Measurements from ENCODE around the gene CTDSPL. TPM values are rescaled to one million over a fixed set of nuclear protein-coding genes. Genes with fewer than 3 reads are reported as not detected.
A peak's percentile ranks its signal among the peaks of the same experiment; 100 is the strongest.
"Not testable (repeated sequence)": the region's sequence is repeated elsewhere in the genome, so short reads cannot be mapped to it uniquely, and the experiment has no call there.

CTDSPL gene
- total and polyA plus RNA-seq, 4 donors = 8.4 to 17.2 (median 14.2) TPM

GRCh38 chr3:37970802-37971201 is 109.1 kb downstream of the CTDSPL start:
- H3K27ac ChIP-seq (ENCODE audit: low read depth in 1 of 2, low read length in 2 of 2) = no peak overlapping the region
- H3K4me3 ChIP-seq (ENCODE audit: low read depth in 1 of 3, low read length in 3 of 3) = no peak overlapping the region
- H3K27me3 ChIP-seq (ENCODE audit: control insufficient read depth in 4 of 4, insufficient read depth in 4 of 4, low read length in 3 of 4) = no peaks in the 10 kb centered on the region
- no peaks in the 10 kb centered on the region for H3K9me3 ChIP-seq (ENCODE audit: control insufficient read depth in 4 of 4, low read length in 3 of 4)
- peaks cover 0 to 8% (median 5%) of the 10 kb centered on the region in 4 donors for H3K36me3 ChIP-seq (ENCODE audit: control insufficient read depth in 4 of 4, insufficient read depth in 3 of 4, low read depth in 1 of 4, low read length in 3 of 4)
- 62% methylated on average over 5 of the region's 5 CpGs for WGBS
- H3K9ac ChIP-seq (ENCODE audit: low read depth in 1 of 2, low read length in 2 of 2) = no peak overlapping the region
- peak; percentile 16 for DNase-seq (ENCODE audit: low spot score)
- peaks cover 5 to 32% (median 19%) of the 10 kb centered on the region in 4 donors for H3K4me1 ChIP-seq (ENCODE audit: control insufficient read depth in 4 of 4, insufficient read depth in 4 of 4, low read length in 3 of 4)
- TF ChIP-seq JUND (IDR thresholded peaks at IDR 0.05) = peak in 1 of 2 donors; percentile 54
- peak in 1 of 2 donors; percentile 11 for TF ChIP-seq HNF4A (conservative IDR thresholded peaks at IDR 0.05)
- TF ChIP-seq, protein P1, sequence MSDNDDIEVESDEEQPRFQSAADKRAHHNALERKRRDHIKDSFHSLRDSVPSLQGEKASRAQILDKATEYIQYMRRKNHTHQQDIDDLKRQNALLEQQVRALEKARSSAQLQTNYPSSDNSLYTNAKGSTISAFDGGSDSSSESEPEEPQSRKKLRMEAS (IDR thresholded peaks at IDR 0.05) = no peak

GRCh38 chr3:37971467-37971866 is 109.8 kb downstream of the CTDSPL start:
- Histone ChIP-seq H3K9ac (ENCODE audit: low read depth in 1 of 2, low read length in 2 of 2) (no peak overlapping the region), H3K36me3 (ENCODE audit: control insufficient read depth in 4 of 4, insufficient read depth in 3 of 4, low read depth in 1 of 4, low read length in 3 of 4) (peaks cover 0 to 12% (median 7%) of the 10 kb centered on the region in 4 donors), H3K9me3 (ENCODE audit: control insufficient read depth in 4 of 4, low read length in 3 of 4) (no peaks in the 10 kb centered on the region), H3K4me3 (ENCODE audit: low read depth in 1 of 3, low read length in 3 of 3) (no peak overlapping the region), H3K27ac (ENCODE audit: low read depth in 1 of 2, low read length in 2 of 2) (no peak overlapping the region), H3K27me3 (ENCODE audit: control insufficient read depth in 4 of 4, insufficient read depth in 4 of 4, low read length in 3 of 4) (no peaks in the 10 kb centered on the region), H3K4me1 (ENCODE audit: control insufficient read depth in 4 of 4, insufficient read depth in 4 of 4, low read length in 3 of 4) (peaks cover 3 to 25% (median 12%) of the 10 kb centered on the region in 4 donors)
- TF ChIP-seq GABPA (IDR thresholded peaks at IDR 0.05 in 1 of 2, conservative IDR thresholded peaks at IDR 0.05 in 1 of 2) (no peak), FOXA1 (IDR thresholded peaks at IDR 0.05) (no peak), TAF1 (conservative IDR thresholded peaks at IDR 0.05) (no peak), RXRA (IDR thresholded peaks at IDR 0.05) (no peak)
- TF ChIP-seq, protein P2, sequence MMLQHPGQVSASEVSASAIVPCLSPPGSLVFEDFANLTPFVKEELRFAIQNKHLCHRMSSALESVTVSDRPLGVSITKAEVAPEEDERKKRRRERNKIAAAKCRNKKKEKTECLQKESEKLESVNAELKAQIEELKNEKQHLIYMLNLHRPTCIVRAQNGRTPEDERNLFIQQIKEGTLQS (IDR thresholded peaks at IDR 0.05) = no peak
- peak; percentile 30 for DNase-seq (ENCODE audit: low spot score)

- not testable (repeated sequence) for H3K4me3 ChIP-seq (ENCODE audit: low read depth in 1 of 3, low read length in 3 of 3); H3K9me3 ChIP-seq (ENCODE audit: control insufficient read depth in 4 of 4, low read length in 3 of 4); H3K27me3 ChIP-seq (ENCODE audit: control insufficient read depth in 4 of 4, insufficient read depth in 4 of 4, low read length in 3 of 4); H3K9ac ChIP-seq (ENCODE audit: low read depth in 1 of 2, low read length in 2 of 2); H3K27ac ChIP-seq (ENCODE audit: low read depth in 1 of 2, low read length in 2 of 2)
- peak; percentile 8 for DNase-seq (ENCODE audit: low spot score)
- H3K36me3 ChIP-seq (ENCODE audit: control insufficient read depth in 4 of 4, insufficient read depth in 3 of 4, low read depth in 1 of 4, low read length in 3 of 4) = peaks cover 2 to 13% (median 9%) of the 10 kb centered on the region in 4 donors
- WGBS = 94% methylated on average over 8 of the region's 8 CpGs
- peaks cover 3 to 20% (median 7%) of the 10 kb centered on the region in 4 donors for H3K4me1 ChIP-seq (ENCODE audit: control insufficient read depth in 4 of 4, insufficient read depth in 4 of 4, low read length in 3 of 4)
These were observed 110.4 kb downstream of the CTDSPL start for GRCh38 chr3:37972056-37972455.

- Histone ChIP-seq H3K4me1 (ENCODE audit: control insufficient read depth in 4 of 4, insufficient read depth in 4 of 4, low read length in 3 of 4) (peaks cover 0 to 18% (median 4%) of the 10 kb centered on the region in 4 donors), H3K9ac (ENCODE audit: low read depth in 1 of 2, low read length in 2 of 2) (no peak overlapping the region), H3K9me3 (ENCODE audit: control insufficient read depth in 4 of 4, low read length in 3 of 4) (no peaks in the 10 kb centered on the region), H3K27ac (ENCODE audit: low read depth in 1 of 2, low read length in 2 of 2) (no peak overlapping the region), H3K36me3 (ENCODE audit: control insufficient read depth in 4 of 4, insufficient read depth in 3 of 4, low read depth in 1 of 4, low read length in 3 of 4) (peaks cover 2 to 13% (median 9%) of the 10 kb centered on the region in 4 donors), H3K27me3 (ENCODE audit: control insufficient read depth in 4 of 4, insufficient read depth in 4 of 4, low read length in 3 of 4) (no peaks in the 10 kb centered on the region), H3K4me3 (ENCODE audit: low read depth in 1 of 3, low read length in 3 of 3) (no peak overlapping the region)
- DNase-seq (ENCODE audit: low spot score) = peak; percentile 14
- 92% methylated on average over 12 of the region's 12 CpGs for WGBS
- no peak for TF ChIP-seq EGR1 (IDR thresholded peaks at IDR 0.05; ENCODE audit: low read depth in 2 of 2)
- TF ChIP-seq HNF4A (conservative IDR thresholded peaks at IDR 0.05) = no peak
- no peak for TF ChIP-seq JUND (IDR thresholded peaks at IDR 0.05)
- TF ChIP-seq ZBTB33 (IDR thresholded peaks at IDR 0.05) = no peak
- TF ChIP-seq TAF1 (conservative IDR thresholded peaks at IDR 0.05) = no peak
- no peak for TF ChIP-seq SP1 (IDR thresholded peaks at IDR 0.05)
- TF ChIP-seq FOXA1 (IDR thresholded peaks at IDR 0.05) = no peak
- TF ChIP-seq, protein P3, sequence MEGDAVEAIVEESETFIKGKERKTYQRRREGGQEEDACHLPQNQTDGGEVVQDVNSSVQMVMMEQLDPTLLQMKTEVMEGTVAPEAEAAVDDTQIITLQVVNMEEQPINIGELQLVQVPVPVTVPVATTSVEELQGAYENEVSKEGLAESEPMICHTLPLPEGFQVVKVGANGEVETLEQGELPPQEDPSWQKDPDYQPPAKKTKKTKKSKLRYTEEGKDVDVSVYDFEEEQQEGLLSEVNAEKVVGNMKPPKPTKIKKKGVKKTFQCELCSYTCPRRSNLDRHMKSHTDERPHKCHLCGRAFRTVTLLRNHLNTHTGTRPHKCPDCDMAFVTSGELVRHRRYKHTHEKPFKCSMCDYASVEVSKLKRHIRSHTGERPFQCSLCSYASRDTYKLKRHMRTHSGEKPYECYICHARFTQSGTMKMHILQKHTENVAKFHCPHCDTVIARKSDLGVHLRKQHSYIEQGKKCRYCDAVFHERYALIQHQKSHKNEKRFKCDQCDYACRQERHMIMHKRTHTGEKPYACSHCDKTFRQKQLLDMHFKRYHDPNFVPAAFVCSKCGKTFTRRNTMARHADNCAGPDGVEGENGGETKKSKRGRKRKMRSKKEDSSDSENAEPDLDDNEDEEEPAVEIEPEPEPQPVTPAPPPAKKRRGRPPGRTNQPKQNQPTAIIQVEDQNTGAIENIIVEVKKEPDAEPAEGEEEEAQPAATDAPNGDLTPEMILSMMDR (IDR thresholded peaks at IDR 0.05; ENCODE audit: low read depth, low read length, missing input control) = no peak
- TF ChIP-seq NR2F2 (IDR thresholded peaks at IDR 0.05) = no peak
- no peak for TF ChIP-seq GABPA (IDR thresholded peaks at IDR 0.05 in 1 of 2, conservative IDR thresholded peaks at IDR 0.05 in 1 of 2)
- TF ChIP-seq, protein P2 (IDR thresholded peaks at IDR 0.05) = no peak
- TF ChIP-seq, protein P1 (IDR thresholded peaks at IDR 0.05) = no peak
- TF ChIP-seq FOXA2 (IDR thresholded peaks at IDR 0.05) = no peak
- no peak for TF ChIP-seq HNF4G (IDR thresholded peaks at IDR 0.05)
These were observed 111.8 kb downstream of the CTDSPL start for GRCh38 chr3:37973246-37974054.
